PC-9 (cell line): Measurements from ENCODE around the gene PATJ. TPM values are rescaled to one million over a fixed set of nuclear protein-coding genes. Genes with fewer than 3 reads are reported as not detected.

Experiments used
- BruUV-seq: library from RNA; stranded (reverse); fragments of 400-500 nt; replicated peaks from 2 replicates; lab custom pipeline; 2021; lab: Mats Ljungman, UMichigan
- CTCF ChIA-PET: fragments of 300-600 bp; sonication (Branson Sonifier 250); formaldehyde crosslinking; loops from one replicate; lab custom pipeline; 2022; ENCODE audit warnings: antibody characterized with exemption; lab: Charles Lee
- POLR2A ChIA-PET: fragments of 300-600 bp; sonication (Branson Sonifier 250); formaldehyde crosslinking; loops from one replicate; lab custom pipeline; 2022; ENCODE audit warnings: antibody characterized with exemption; ENCODE audit not compliant: unreplicated experiment; lab: Charles Lee
- DNase-seq, 2 experiments: peaks; one replicate each; pipeline versions ENCODE4 v3.0.0 to v3.0.0-alpha.2; 2015 to 2022; ENCODE audit warnings: mixed read lengths in 1 of 2
- H2AFZ ChIP-seq: fragments of 200-600 bp; sonication (generic); 2 replicates; pipeline ENCODE4 v1.8.1; 2017; ENCODE audit warnings: antibody characterized with exemption
- H3F3A ChIP-seq: fragments of 200-600 bp; sonication (generic); 2 replicates; pipeline ENCODE4 v1.8.1; 2017; ENCODE audit warnings: antibody characterized with exemption, mild to moderate bottlenecking, low read depth; ENCODE audit not compliant: insufficient read depth
- H3K27ac ChIP-seq: fragments of 200-600 bp; sonication (generic); 2 replicates; pipeline ENCODE4 v1.6.1; 2016; ENCODE audit warnings: mixed run types
- H3K27me3 ChIP-seq: fragments of 200-600 bp; sonication (generic); 2 replicates; pipeline ENCODE4 v1.6.1; 2016; ENCODE audit warnings: low read depth, mixed run types; ENCODE audit not compliant: insufficient read depth
- H3K36me3 ChIP-seq: fragments of 200-600 bp; sonication (generic); 2 replicates; pipeline ENCODE4 v1.6.1; 2016; ENCODE audit warnings: low read depth, mixed run types
- H3K4me1 ChIP-seq: fragments of 200-600 bp; sonication (generic); replicated peaks from 2 replicates; pipeline ENCODE4 v1.6.1; 2016; ENCODE audit warnings: mixed run types; ENCODE audit not compliant: insufficient read depth
- H3K4me2 ChIP-seq: fragments of 200-600 bp; sonication (generic); 2 replicates; pipeline ENCODE4 v1.6.1; 2017; ENCODE audit warnings: mixed run types
- H3K4me3 ChIP-seq: fragments of 200-600 bp; sonication (generic); 2 replicates; pipeline ENCODE4 v1.6.1; 2016; ENCODE audit warnings: mixed run types
- H3K79me2 ChIP-seq: fragments of 200-600 bp; sonication (generic); 2 replicates; pipeline ENCODE4 v1.6.1; 2017; ENCODE audit warnings: low read depth, mixed run types
- H3K9me2 ChIP-seq: fragments of 200-600 bp; sonication (generic); 2 replicates; pipeline ENCODE4 v1.8.1; 2017; ENCODE audit warnings: mild to moderate bottlenecking; ENCODE audit not compliant: insufficient read depth
- H3K9me3 ChIP-seq: fragments of 200-600 bp; sonication (generic); 2 replicates; pipeline ENCODE4 v1.8.1; 2016; ENCODE audit warnings: low read depth; ENCODE audit not compliant: insufficient read depth
- H4K20me1 ChIP-seq: fragments of 200-600 bp; sonication (generic); 2 replicates; pipeline ENCODE4 v1.8.1; 2017; ENCODE audit not compliant: insufficient read depth
- EZH2 ChIP-seq: fragments of 200-600 bp; sonication (generic); IDR thresholded peaks from 2 replicates; pipeline ENCODE4 v1.8.0; 2017; ENCODE audit warnings: antibody characterized with exemption, low read depth
- intact Hi-C: fragments of 100-400 bp; cut with micrococcal nuclease; formaldehyde crosslinking; loops from one replicate; pipeline ENCODE4 v1.10.0; 2022; ENCODE audit not compliant: unreplicated experiment
- total RNA-seq: library from RNA; stranded (reverse); gene quantifications from 2 replicates; pipeline ENCODE4 v1.2.3, GENCODE V29; 2021
- TF ChIP-seq, protein P1 (sequence below): fragments of 200-600 bp; sonication (generic); conservative IDR thresholded peaks from 2 replicates; pipeline ENCODE4 v1.6.1; 2017; ENCODE audit warnings: mixed run types, antibody characterized with exemption, mild to moderate bottlenecking, moderate library complexity

The PATJ gene
- total RNA-seq, 1 experiment from 2014 or later, result 91.0 TPM

DNA sequence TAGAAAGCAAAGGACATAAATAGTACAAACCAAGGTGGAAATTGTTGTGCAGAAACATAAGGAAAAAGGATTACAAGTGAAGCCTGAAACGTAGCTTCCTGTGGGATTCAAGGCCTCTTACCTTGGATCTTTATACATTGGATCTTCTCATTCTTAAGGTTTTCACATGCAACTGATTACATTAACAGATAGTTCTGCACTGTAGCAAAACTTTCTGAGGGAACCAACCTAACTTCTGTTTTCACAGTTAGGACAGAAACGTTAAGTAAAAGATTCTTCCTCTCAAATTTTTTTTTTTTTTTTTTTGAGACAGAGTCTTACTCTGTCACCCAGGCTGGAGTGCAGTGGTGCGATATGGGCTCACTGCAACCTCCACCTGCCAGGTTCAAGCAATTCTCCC lies 9.6 kb upstream of the PATJ start:
- ChIA-PET POLR2A (no interaction called here), CTCF (no interaction called here)
- Histone ChIP-seq H3K9me2 (no peaks in the 10 kb centered on the region), H3K27me3 (no peaks in the 10 kb centered on the region), H3K4me1 (no peaks in the 10 kb centered on the region), H3K4me2 (no peak overlapping the region), H3K4me3 (no peak overlapping the region), H3F3A (no peaks in the 10 kb centered on the region), H3K9me3 (no peaks in the 10 kb centered on the region), H2AFZ (no peak overlapping the region), H3K36me3 (no peaks in the 10 kb centered on the region), H3K79me2 (no peaks in the 10 kb centered on the region), H4K20me1 (no peaks in the 10 kb centered on the region), H3K27ac (no peak overlapping the region)
- no peak for DNase-seq
- intact Hi-C loops, result no loop called here
- BruUV-seq, result no TSS peak
- TF ChIP-seq EZH2, result no peak
- TF ChIP-seq, protein P1, sequence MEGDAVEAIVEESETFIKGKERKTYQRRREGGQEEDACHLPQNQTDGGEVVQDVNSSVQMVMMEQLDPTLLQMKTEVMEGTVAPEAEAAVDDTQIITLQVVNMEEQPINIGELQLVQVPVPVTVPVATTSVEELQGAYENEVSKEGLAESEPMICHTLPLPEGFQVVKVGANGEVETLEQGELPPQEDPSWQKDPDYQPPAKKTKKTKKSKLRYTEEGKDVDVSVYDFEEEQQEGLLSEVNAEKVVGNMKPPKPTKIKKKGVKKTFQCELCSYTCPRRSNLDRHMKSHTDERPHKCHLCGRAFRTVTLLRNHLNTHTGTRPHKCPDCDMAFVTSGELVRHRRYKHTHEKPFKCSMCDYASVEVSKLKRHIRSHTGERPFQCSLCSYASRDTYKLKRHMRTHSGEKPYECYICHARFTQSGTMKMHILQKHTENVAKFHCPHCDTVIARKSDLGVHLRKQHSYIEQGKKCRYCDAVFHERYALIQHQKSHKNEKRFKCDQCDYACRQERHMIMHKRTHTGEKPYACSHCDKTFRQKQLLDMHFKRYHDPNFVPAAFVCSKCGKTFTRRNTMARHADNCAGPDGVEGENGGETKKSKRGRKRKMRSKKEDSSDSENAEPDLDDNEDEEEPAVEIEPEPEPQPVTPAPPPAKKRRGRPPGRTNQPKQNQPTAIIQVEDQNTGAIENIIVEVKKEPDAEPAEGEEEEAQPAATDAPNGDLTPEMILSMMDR, result no peak

- POLR2A ChIA-PET, result no interaction called here
- intact Hi-C loops, result loop anchor here (5.0 kb wide), 1 partner anchor 664 kb away; no protein-coding TSS in a partner anchor
- peak overlapping the region; percentile 79 for H2AFZ ChIP-seq
- peak overlapping the region; percentile 99 for H3K4me3 ChIP-seq
- H3K36me3 ChIP-seq, result no peaks in the 10 kb centered on the region
- no peaks in the 10 kb centered on the region for H3K9me3 ChIP-seq
- H3K27me3 ChIP-seq, result no peaks in the 10 kb centered on the region
- no peaks in the 10 kb centered on the region for H4K20me1 ChIP-seq
- H3K79me2 ChIP-seq, result peaks cover 33% of the 10 kb centered on the region
- peak overlapping the region; percentile 82 for H3K27ac ChIP-seq
- no TSS peak for BruUV-seq
- peak overlapping the region; percentile 91 for H3K4me2 ChIP-seq
- no peak for TF ChIP-seq EZH2
- H3F3A ChIP-seq, result peaks cover 31% of the 10 kb centered on the region
- no peaks in the 10 kb centered on the region for H3K9me2 ChIP-seq
- peaks cover 37% of the 10 kb centered on the region for H3K4me1 ChIP-seq
- CTCF ChIA-PET, result no interaction called here
- peak in 1 of 2 experiments; percentile 6 for DNase-seq
Observed at GRCh38 chr1:61740751-61741700, 1.3 kb upstream of the PATJ start.

- H3K4me3 ChIP-seq, result peak overlapping the region; percentile 99
- TF ChIP-seq, protein P1, result no peak
- TF ChIP-seq EZH2, result no peak
- BruUV-seq, result no TSS peak
- peak overlapping the region; percentile 91 for H3K4me2 ChIP-seq
- H3K4me1 ChIP-seq, result peaks cover 52% of the 10 kb centered on the region
- H3K79me2 ChIP-seq, result peaks cover 51% of the 10 kb centered on the region
- H3K36me3 ChIP-seq, result 0 out of 2 replicates have a peak, but pooled peaks cover 5% of the 10 kb centered on the region
- H3F3A ChIP-seq, result peaks cover 31% of the 10 kb centered on the region
- H3K27me3 ChIP-seq, result no peaks in the 10 kb centered on the region
- H4K20me1 ChIP-seq, result no peaks in the 10 kb centered on the region
- H3K9me3 ChIP-seq, result no peaks in the 10 kb centered on the region
- ChIA-PET CTCF (interaction anchor here (0.6 kb wide), 1 partner anchor 732 kb away, joined by 4 read pairs; no protein-coding TSS in a partner anchor), POLR2A (no interaction called here)
- intact Hi-C loops, result loop anchor here (1.0 to 5.0 kb wide), 2 partner anchors 18 to 666 kb away; partner anchors contain the start of gene TM2D1
- no peaks in the 10 kb centered on the region for H3K9me2 ChIP-seq
- H2AFZ ChIP-seq, result peak overlapping the region; percentile 79
- H3K27ac ChIP-seq, result peak overlapping the region; percentile 82
- peak in 1 of 2 experiments; percentile 42 for DNase-seq
Observed at GRCh38 chr1:61742620-61743430, 545 bp downstream of the PATJ start.
